Colonic mucosa (tissue), 4 donors: Measurements from ENCODE around the gene APBB1IP. TPM values are rescaled to one million over a fixed set of nuclear protein-coding genes. Genes with fewer than 3 reads are reported as not detected.
"Not testable (repeated sequence)": the region's sequence is repeated elsewhere in the genome, so short reads cannot be mapped to it uniquely, and the experiment has no call there.

Experiments
- DNase-seq: peaks from one replicate; pipeline ENCODE4 v3.0.0-alpha.2; 2020
- H3K27ac ChIP-seq: fragments of 200-600 bp; one replicate; pipeline ENCODE4 v1.8.0; 2021
- H3K27me3 ChIP-seq: fragments of 200-600 bp; one replicate; pipeline ENCODE4 v1.8.0; 2021
- H3K36me3 ChIP-seq: fragments of 200-600 bp; one replicate; pipeline ENCODE4 v1.8.0; 2021
- H3K4me1 ChIP-seq: fragments of 200-600 bp; one replicate; pipeline ENCODE4 v1.8.0; 2021; ENCODE audit warnings: mild to moderate bottlenecking
- H3K4me3 ChIP-seq: fragments of 200-600 bp; one replicate; pipeline ENCODE4 v1.8.0; 2021
- H3K9ac ChIP-seq, 2 donors: one replicate each; pipeline ENCODE4 v1.7.0; 2013; ENCODE audit warnings: control low read depth in 2 of 2, low read depth in 2 of 2, low read length in 2 of 2
- H3K9me3 ChIP-seq: fragments of 200-600 bp; one replicate; pipeline ENCODE4 v1.8.0; 2021
- CTCF ChIP-seq: fragments of 200-600 bp; IDR thresholded peaks from one replicate; pipeline ENCODE4 v1.8.0; 2022; ENCODE audit warnings: antibody characterized with exemption, mild to moderate bottlenecking
- intact Hi-C: fragments of 100-400 bp; cut with DNase I; formaldehyde crosslinking; loops from one replicate; pipeline ENCODE4 v1.14.1; 2022
- total RNA-seq, 2 donors: library from RNA; stranded (reverse); fragmentation: NEBNext Ultra II Directional in 1 of 2; extraction: Animal tissue kit (Norgen Biotek cat#: 25700) in 1 of 2; gene quantifications; one replicate each; pipeline ENCODE4 v1.2.1, GENCODE V29; 2021
- donor health status: healthy.
- donor health status: DM: no; HTN: no; CAD: no.
- donor health status: DM: no; HTN: no; CAD: no.

The APBB1IP gene
- total RNA-seq, 2 donors from 2014 or later: 2.1 to 2.8 TPM

- TF ChIP-seq CTCF: no peak
- Histone ChIP-seq H3K4me3 (no peak overlapping the region), H3K36me3 (no peaks in the 10 kb centered on the region), H3K9me3 (no peaks in the 10 kb centered on the region), H3K4me1 (no peaks in the 10 kb centered on the region), H3K27ac (no peak overlapping the region), H3K27me3 (no peaks in the 10 kb centered on the region), H3K9ac (no peak overlapping the region)
- intact Hi-C loops: no loop called here
- DNase-seq: no peak
Measured at GRCh38 chr10:26468700-26469099, 30.6 kb downstream of the APBB1IP start.

- Histone ChIP-seq H3K4me1 (no peaks in the 10 kb centered on the region), H3K27me3 (no peaks in the 10 kb centered on the region)
Measured at GRCh38 chr10:26472492-26472778, 34.3 kb downstream of the APBB1IP start.

GRCh38 chr10:26474026-26474425 is 35.9 kb downstream of the APBB1IP start:
- no peak overlapping the region for H3K9ac ChIP-seq
- H3K4me3 ChIP-seq: no peak overlapping the region
- peak overlapping the region; percentile 1 for H3K27ac ChIP-seq

More at GRCh38 chr10:26472492-26472778, 34.3 kb downstream of the APBB1IP start:
- Histone ChIP-seq H3K4me3 (no peak overlapping the region), H3K9ac (no peak overlapping the region), H3K9me3 (no peaks in the 10 kb centered on the region), H3K27ac (no peak overlapping the region), H3K36me3 (no peaks in the 10 kb centered on the region)
- intact Hi-C loops: no loop called here
- no peak for TF ChIP-seq CTCF
- no peak for DNase-seq

GRCh38 chr10:26474845-26475244 is 36.7 kb downstream of the APBB1IP start:
- H3K36me3 ChIP-seq, H3K27me3 ChIP-seq, DNase-seq, intact Hi-C loops, H3K4me1 ChIP-seq, H3K9ac ChIP-seq, H3K4me3 ChIP-seq, H3K9me3 ChIP-seq, H3K27ac ChIP-seq: not testable (repeated sequence)

More at GRCh38 chr10:26474026-26474425, 35.9 kb downstream of the APBB1IP start:
- H3K4me1 ChIP-seq: no peaks in the 10 kb centered on the region
- intact Hi-C loops: no loop called here
- no peaks in the 10 kb centered on the region for H3K9me3 ChIP-seq
- H3K27me3 ChIP-seq: no peaks in the 10 kb centered on the region
- no peak for DNase-seq
- no peaks in the 10 kb centered on the region for H3K36me3 ChIP-seq
- no peak for TF ChIP-seq CTCF

GRCh38 chr10:26475386-26475785 is 37.2 kb downstream of the APBB1IP start:
- no peak overlapping the region for H3K27ac ChIP-seq

GRCh38 chr10:26477501-26477900 is 39.4 kb downstream of the APBB1IP start:
- intact Hi-C loops: no loop called here
- TF ChIP-seq CTCF: no peak

More at GRCh38 chr10:26475386-26475785, 37.2 kb downstream of the APBB1IP start:
- Histone ChIP-seq H3K4me3 (no peak overlapping the region), H3K27me3 (no peaks in the 10 kb centered on the region), H3K9me3 (no peaks in the 10 kb centered on the region), H3K9ac (no peak overlapping the region), H3K36me3 (no peaks in the 10 kb centered on the region), H3K4me1 (no peaks in the 10 kb centered on the region)
- DNase-seq: no peak
- TF ChIP-seq CTCF: no peak
- intact Hi-C loops: no loop called here

More at GRCh38 chr10:26477501-26477900, 39.4 kb downstream of the APBB1IP start:
- Histone ChIP-seq H3K9me3 (no peaks in the 10 kb centered on the region), H3K27ac (no peak overlapping the region), H3K4me3 (no peak overlapping the region), H3K27me3 (no peaks in the 10 kb centered on the region), H3K4me1 (no peaks in the 10 kb centered on the region), H3K36me3 (no peaks in the 10 kb centered on the region), H3K9ac (no peak overlapping the region)
- DNase-seq: no peak
